H9 (cell line): Measurements from ENCODE around the gene TYRO3. TPM values are rescaled to one million over a fixed set of nuclear protein-coding genes. Genes with fewer than 3 reads are reported as not detected.

Experiments used
- DNase-seq: peaks from one replicate; pipeline ENCODE4 v3.0.0-alpha.2; 2017
- H2AFZ ChIP-seq: one replicate; pipeline ENCODE4 v1.6.1; 2013; ENCODE audit warnings: mild to moderate bottlenecking, low read length, control low read depth, moderate library complexity
- H2AK5ac ChIP-seq: 2 replicates; pipeline ENCODE4 v1.6.1; 2013; ENCODE audit warnings: low read length, control low read depth, mixed read lengths; ENCODE audit not compliant: insufficient read length
- H2BK120ac ChIP-seq: one replicate; pipeline ENCODE4 v1.6.1; 2013; ENCODE audit warnings: low read depth, mild to moderate bottlenecking, low read length, control low read depth, inconsistent platforms; ENCODE audit not compliant: poor library complexity, severe bottlenecking
- H2BK12ac ChIP-seq: 2 replicates; pipeline ENCODE4 v1.6.1; 2013; ENCODE audit warnings: low read length, control low read depth, mixed read lengths, low read depth; ENCODE audit not compliant: insufficient read length
- H2BK15ac ChIP-seq: 2 replicates; pipeline ENCODE4 v1.6.1; 2013; ENCODE audit warnings: low read depth, low read length, control low read depth
- H2BK20ac ChIP-seq: one replicate; pipeline ENCODE4 v1.6.1; 2013; ENCODE audit warnings: low read depth, mild to moderate bottlenecking, low read length, control low read depth, inconsistent platforms; ENCODE audit not compliant: poor library complexity, severe bottlenecking
- H2BK5ac ChIP-seq: 2 replicates; pipeline ENCODE4 v1.6.1; 2013; ENCODE audit warnings: low read length, control low read depth, mixed read lengths; ENCODE audit not compliant: insufficient read length
- H3K14ac ChIP-seq: 2 replicates; pipeline ENCODE4 v1.6.1; 2013; ENCODE audit warnings: low read length, control low read depth; ENCODE audit not compliant: insufficient read depth
- H3K18ac ChIP-seq: 2 replicates; pipeline ENCODE4 v1.6.1; 2013; ENCODE audit warnings: low read depth, mild to moderate bottlenecking, mixed read lengths, low read length, control low read depth; ENCODE audit not compliant: insufficient read length
- H3K23ac ChIP-seq: 2 replicates; pipeline ENCODE4 v1.6.1; 2013; ENCODE audit warnings: low read length, control low read depth, mixed read lengths, low read depth; ENCODE audit not compliant: insufficient read length
- H3K23me2 ChIP-seq: 2 replicates; pipeline ENCODE4 v1.6.1; 2013; ENCODE audit warnings: low read depth, mild to moderate bottlenecking, mixed read lengths, low read length, control low read depth; ENCODE audit not compliant: insufficient read length, poor library complexity, severe bottlenecking
- H3K27ac ChIP-seq: 2 replicates; pipeline ENCODE4 v1.5.1; 2013; ENCODE audit warnings: low read length, control low read depth, mixed read lengths, low read depth; ENCODE audit not compliant: insufficient read length
- H3K27me3 ChIP-seq: 2 replicates; pipeline ENCODE4 v1.6.1; 2013; ENCODE audit warnings: low read length, control low read depth, inconsistent platforms; ENCODE audit not compliant: insufficient read depth
- H3K4ac ChIP-seq: 2 replicates; pipeline ENCODE4 v1.6.1; 2013; ENCODE audit warnings: low read depth, mild to moderate bottlenecking, control low read depth, inconsistent platforms, low read length, moderate library complexity
- H3K4me1 ChIP-seq: 2 replicates; pipeline ENCODE4 v1.6.1; 2013; ENCODE audit warnings: low read length, control low read depth, inconsistent platforms; ENCODE audit not compliant: insufficient read depth
- H3K4me2 ChIP-seq: 2 replicates; pipeline ENCODE4 v1.6.1; 2013; ENCODE audit warnings: low read length, control low read depth, mixed read lengths; ENCODE audit not compliant: insufficient read length, insufficient read depth
- H3K56ac ChIP-seq: 2 replicates; pipeline ENCODE4 v1.6.1; 2013; ENCODE audit warnings: low read depth, mild to moderate bottlenecking, mixed read lengths, low read length, control low read depth; ENCODE audit not compliant: insufficient read length
- H3K79me1 ChIP-seq: 2 replicates; pipeline ENCODE4 v1.6.1; 2013; ENCODE audit warnings: low read depth, mild to moderate bottlenecking, moderate library complexity, low read length, control low read depth, inconsistent platforms; ENCODE audit not compliant: insufficient read depth, poor library complexity, severe bottlenecking
- H3K79me2 ChIP-seq: 2 replicates; pipeline ENCODE4 v1.6.1; 2013; ENCODE audit warnings: low read length, control low read depth, inconsistent platforms; ENCODE audit not compliant: insufficient read depth
- H3K9ac ChIP-seq: 2 replicates; pipeline ENCODE4 v1.6.1; 2013; ENCODE audit warnings: low read length, control low read depth, mixed read lengths; ENCODE audit not compliant: insufficient read length; ENCODE audit errors: extremely low read depth
- H3K9me3 ChIP-seq: one replicate; pipeline ENCODE4 v1.6.1; 2013; ENCODE audit warnings: low read depth, low read length, inconsistent platforms; ENCODE audit not compliant: control insufficient read depth
- H3T11ph ChIP-seq: one replicate; pipeline ENCODE4 v1.6.1; 2013; ENCODE audit warnings: mild to moderate bottlenecking, low read length, control low read depth, inconsistent platforms
- H4K20me1 ChIP-seq: one replicate; pipeline ENCODE4 v1.6.1; 2013; ENCODE audit not compliant: control insufficient read depth, insufficient read length, insufficient read depth
- H4K5ac ChIP-seq: 2 replicates; pipeline ENCODE4 v1.6.1; 2013; ENCODE audit warnings: low read depth, mild to moderate bottlenecking, mixed read lengths, low read length, control low read depth; ENCODE audit not compliant: insufficient read length
- H4K8ac ChIP-seq: replicated peaks from 2 replicates; pipeline ENCODE4 v1.6.1; 2013; ENCODE audit warnings: low read length, control low read depth, mixed read lengths, low read depth; ENCODE audit not compliant: insufficient read length
- H4K91ac ChIP-seq: 2 replicates; pipeline ENCODE4 v1.6.1; 2013; ENCODE audit warnings: low read depth, mild to moderate bottlenecking, moderate library complexity, mixed read lengths, low read length, control low read depth; ENCODE audit not compliant: insufficient read length
- H3K27ac Mint-ChIP-seq, 3 experiments: 2 replicates in 2 of 3; 3 replicates in 1 of 3; pipeline ENCODE4 v1.8.0; 2020 to 2021; ENCODE audit warnings: mixed read lengths in 3 of 3, mild to moderate bottlenecking in 1 of 3, moderate library complexity in 1 of 3
- H3K27me3 Mint-ChIP-seq: 2 replicates; pipeline ENCODE4 v1.8.0; 2021; ENCODE audit warnings: low read depth, mild to moderate bottlenecking, moderate library complexity, mixed read lengths
- H3K36me3 Mint-ChIP-seq, 3 experiments: 2 replicates in 2 of 3; 3 replicates in 1 of 3; pipeline ENCODE4 v1.8.0; 2020 to 2021; ENCODE audit warnings: low read depth in 3 of 3, mixed read lengths in 3 of 3; ENCODE audit not compliant: insufficient read depth in 1 of 3
- H3K4me1 Mint-ChIP-seq, 2 experiments: 2 replicates each; pipeline ENCODE4 v1.8.0; 2020; ENCODE audit warnings: mixed read lengths in 2 of 2
- H3K4me3 Mint-ChIP-seq, 2 experiments: 2 replicates in 1 of 2; 3 replicates in 1 of 2; pipeline ENCODE4 v1.8.0; 2020 to 2021; ENCODE audit warnings: mild to moderate bottlenecking in 2 of 2, mixed read lengths in 2 of 2, moderate library complexity in 1 of 2
- H3K9me3 Mint-ChIP-seq, 2 experiments: 2 replicates in 1 of 2; 3 replicates in 1 of 2; pipeline ENCODE4 v1.8.0; 2020; ENCODE audit warnings: mild to moderate bottlenecking in 2 of 2, mixed read lengths in 2 of 2, moderate library complexity in 1 of 2
- WGBS: extraction: QIAGEN DNeasy Blood & Tissue Kit; methylation state at CpG from one replicate; pipeline ENCODE4 v1.1.7; 2013; ENCODE audit warnings: missing lambda C conversion rate, low lambda C conversion rate, mixed read lengths; ENCODE audit not compliant: insufficient read length; ENCODE audit errors: extremely low coverage; 5-methylcytosine and 5-hydroxymethylcytosine counted together
- total RNA-seq: library from RNA; stranded (reverse); gene quantifications from 2 replicates; pipeline ENCODE4 v1.2.1, GENCODE V29; 2021
- TF ChIP-seq, protein P1 (sequence below): fragments of 200-600 bp; sonication (generic); conservative IDR thresholded peaks from 3 replicates; pipeline ENCODE4 v1.8.0; 2021; ENCODE audit warnings: antibody characterized with exemption, mild to moderate bottlenecking

Gene TYRO3
- total RNA-seq, 1 experiment from 2014 or later, result 124 TPM

DNA sequence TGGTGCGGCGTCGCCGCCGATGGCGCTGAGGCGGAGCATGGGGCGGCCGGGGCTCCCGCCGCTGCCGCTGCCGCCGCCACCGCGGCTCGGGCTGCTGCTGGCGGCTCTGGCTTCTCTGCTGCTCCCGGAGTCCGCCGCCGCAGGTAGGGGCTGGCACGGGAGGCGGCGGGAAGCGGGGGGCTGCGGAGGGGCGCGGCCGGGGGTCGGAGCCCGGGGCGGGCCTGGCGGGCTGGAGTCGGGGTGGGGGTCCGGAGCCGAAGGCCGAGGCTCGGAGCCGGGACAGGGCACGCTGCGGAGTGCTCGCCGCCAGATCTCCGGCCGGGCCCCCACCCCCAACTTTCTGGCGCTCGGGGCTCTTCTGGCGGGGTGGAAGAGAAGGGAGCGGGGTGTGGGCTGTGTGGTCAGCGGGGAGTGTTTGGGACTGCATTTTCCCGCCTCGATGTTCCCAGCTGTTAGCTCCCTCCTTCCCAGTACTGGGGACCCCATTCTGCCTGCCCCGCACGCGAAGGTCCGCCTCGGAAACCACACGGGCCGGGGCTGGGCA, 299 bp downstream of the TYRO3 start:
- Histone ChIP-seq H3T11ph (no peak overlapping the region), H3K14ac (peak overlapping the region; percentile 50), H2AK5ac (no peak overlapping the region), H3K4me1 (peaks cover 21% of the 10 kb centered on the region; the same call in 1 of the 2 replicates), H4K5ac (no peak overlapping the region), H3K4ac (no peak overlapping the region), H3K9ac (peak overlapping the region; percentile 45), H4K8ac (no peak overlapping the region), H2BK12ac (no peak overlapping the region), H3K79me2 (no peaks in the 10 kb centered on the region; the same call in 1 of the 2 replicates), H3K56ac (no peak overlapping the region), H3K23me2 (peaks cover 15% of the 10 kb centered on the region), H3K18ac (peak overlapping the region; percentile 18), H2BK120ac (no peak overlapping the region), H4K91ac (no peak overlapping the region), H3K4me2 (peak overlapping the region; percentile 93), H2AFZ (no peak overlapping the region), H4K20me1 (no peaks in the 10 kb centered on the region), H2BK20ac (no peak overlapping the region), H2BK5ac (no peak overlapping the region), H2BK15ac (no peak overlapping the region), H3K23ac (no peak overlapping the region), H3K27me3 (no peaks in the 10 kb centered on the region; the same call in 1 of the 2 replicates), H3K79me1 (no peaks in the 10 kb centered on the region), H3K27ac (no peak overlapping the region), H3K9me3 (no peaks in the 10 kb centered on the region)
- Mint-ChIP-seq H3K36me3 (peaks cover 11 to 16% (median 11%) of the 10 kb centered on the region in 3 experiments; a peak in 5 of 7 replicates), H3K27me3 (no peaks in the 10 kb centered on the region), H3K4me1 (peaks cover 55 to 57% of the 10 kb centered on the region in 2 experiments), H3K4me3 (peak overlapping the region; percentile 85 to 88), H3K27ac (peak overlapping the region in 2 of 3 experiments; percentile 58 to 91; a peak in 1 of 7 replicates), H3K9me3 (no peaks in the 10 kb centered on the region; a peak in 1 of 5 replicates)
- WGBS, result no CpG with 5 or more reads among the region's 60 CpGs
- no peak for DNase-seq
- TF ChIP-seq, protein P1, sequence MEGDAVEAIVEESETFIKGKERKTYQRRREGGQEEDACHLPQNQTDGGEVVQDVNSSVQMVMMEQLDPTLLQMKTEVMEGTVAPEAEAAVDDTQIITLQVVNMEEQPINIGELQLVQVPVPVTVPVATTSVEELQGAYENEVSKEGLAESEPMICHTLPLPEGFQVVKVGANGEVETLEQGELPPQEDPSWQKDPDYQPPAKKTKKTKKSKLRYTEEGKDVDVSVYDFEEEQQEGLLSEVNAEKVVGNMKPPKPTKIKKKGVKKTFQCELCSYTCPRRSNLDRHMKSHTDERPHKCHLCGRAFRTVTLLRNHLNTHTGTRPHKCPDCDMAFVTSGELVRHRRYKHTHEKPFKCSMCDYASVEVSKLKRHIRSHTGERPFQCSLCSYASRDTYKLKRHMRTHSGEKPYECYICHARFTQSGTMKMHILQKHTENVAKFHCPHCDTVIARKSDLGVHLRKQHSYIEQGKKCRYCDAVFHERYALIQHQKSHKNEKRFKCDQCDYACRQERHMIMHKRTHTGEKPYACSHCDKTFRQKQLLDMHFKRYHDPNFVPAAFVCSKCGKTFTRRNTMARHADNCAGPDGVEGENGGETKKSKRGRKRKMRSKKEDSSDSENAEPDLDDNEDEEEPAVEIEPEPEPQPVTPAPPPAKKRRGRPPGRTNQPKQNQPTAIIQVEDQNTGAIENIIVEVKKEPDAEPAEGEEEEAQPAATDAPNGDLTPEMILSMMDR, result no peak
